Psoas muscle (tissue), 8 donors: ENCODE data around the gene SNX20. TPM values are rescaled to one million over a fixed set of nuclear protein-coding genes. Genes with fewer than 3 reads are reported as not detected.

Experiments
- ATAC-seq, 4 donors: fragments of 200-7000 bp; cut with Tn5 transposase; one replicate each; pipeline ENCODE4 v1.9.1; 2020; ENCODE audit warnings: moderate library complexity in 3 of 4, mild to moderate bottlenecking in 2 of 4
- DNase-seq, 2 donors: peaks; one replicate each; pipeline ENCODE4 v3.0.0-alpha.2; 2020
- H3K27ac ChIP-seq: fragments of 200-600 bp; one replicate; pipeline ENCODE4 v1.8.0; 2022
- H3K27me3 ChIP-seq, 3 donors: fragments of 200-600 bp in 1 of 3; one replicate each; pipeline versions ENCODE4 v1.6.1 to v1.8.0; 2013 to 2022; ENCODE audit warnings: low read length in 2 of 3, mild to moderate bottlenecking in 2 of 3, moderate library complexity in 1 of 3; ENCODE audit not compliant: insufficient read depth in 3 of 3
- H3K36me3 ChIP-seq, 2 donors: fragments of 200-600 bp in 1 of 2; one replicate each; pipeline versions ENCODE4 v1.6.1 to v1.8.0; 2013 to 2022; ENCODE audit warnings: low read depth in 1 of 2, mild to moderate bottlenecking in 1 of 2, moderate library complexity in 1 of 2; ENCODE audit not compliant: insufficient read depth in 1 of 2
- H3K4me1 ChIP-seq: fragments of 200-600 bp; one replicate; pipeline ENCODE4 v1.8.0; 2022
- H3K4me3 ChIP-seq: fragments of 200-600 bp; one replicate; pipeline ENCODE4 v1.8.0; 2022; ENCODE audit warnings: mild to moderate bottlenecking
- H3K9me3 ChIP-seq: fragments of 200-600 bp; one replicate; pipeline ENCODE4 v1.8.0; 2022
- WGBS, 3 donors: extraction: QIAGEN DNeasy Blood & Tissue Kit; methylation state at CpG; one replicate each; pipeline versions ENCODE4 v1.1.6 to v1.1.7; 2013; 5-methylcytosine and 5-hydroxymethylcytosine counted together
- intact Hi-C, 2 donors: fragments of 100-400 bp; cut with DNase I; formaldehyde crosslinking; loops; one replicate each; pipeline versions ENCODE4 v1.11.0 to v1.14.2; 2022
- polyA plus RNA-seq, 3 donors: library from polyadenylated mRNA; stranded (reverse); fragments of 200-250 nt; gene quantifications; one replicate each; pipeline ENCODE4 v1.2.3, GENCODE V29; 2013
- total RNA-seq, 4 donors: library from RNA; stranded (reverse); fragmentation: NEBNext Ultra II Directional in 2 of 4; extraction: Animal tissue kit (Norgen Biotek cat#: 25700) in 2 of 4; gene quantifications; one replicate each; pipeline versions ENCODE4 v1.2.1 to v1.2.4, GENCODE V29; 2021 to 2023
- TF ChIP-seq, protein P1 (sequence below): fragments of 200-600 bp; IDR thresholded peaks from one replicate; pipeline ENCODE4 v1.8.0; 2022; ENCODE audit warnings: antibody characterized with exemption
- donor health status: healthy with polysubstance abuse.
- donor health status: DM: no; HTN: no; CAD: no; lungs with moderate emphysema.
- donor health status: Bipolar disorder and iron deficiency.
- donor health status: healthy.
- donor health status: DM: yes; HTN: yes; CAD: no.
- donor health status: DM: no; HTN: no; CAD: no.
- donor health status: DM: no; HTN: no; CAD: no.
- donor health status: DM: yes; HTN: yes; CAD: no.

The SNX20 gene
- total and polyA plus RNA-seq, 7 donors: 0.78 to 2.1 (median 1.1) TPM

DNA sequence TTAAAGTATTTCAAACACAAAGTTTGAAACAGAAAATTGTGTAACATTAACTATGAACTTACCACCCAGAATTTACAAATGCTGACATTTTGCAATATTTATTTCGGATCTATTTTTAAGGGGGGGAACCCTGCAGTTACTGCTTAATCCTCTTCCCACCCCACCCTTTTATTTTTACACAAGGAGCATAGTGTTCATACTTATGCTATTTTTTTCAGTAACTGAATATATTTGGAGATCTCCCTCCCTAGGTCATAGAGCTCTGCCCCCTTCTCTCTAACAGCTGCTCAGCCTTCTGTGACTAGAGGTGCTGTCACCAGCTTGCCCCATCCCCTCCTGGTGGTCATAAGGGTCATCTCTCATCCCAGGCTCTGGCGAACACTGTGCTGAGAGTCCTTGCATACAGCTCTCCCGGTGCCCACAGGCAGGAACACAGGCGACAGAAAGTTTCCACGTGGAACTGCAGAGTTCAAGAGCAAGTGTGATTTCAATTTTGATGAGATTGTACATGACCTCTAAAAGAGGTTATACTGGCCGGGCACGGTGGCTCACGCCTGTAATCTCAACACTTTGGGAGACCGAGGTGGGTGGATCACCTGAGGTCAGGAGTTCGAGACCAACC, 44.2 kb downstream of the SNX20 start:
- no peak for ATAC-seq
- TF ChIP-seq, protein P1, sequence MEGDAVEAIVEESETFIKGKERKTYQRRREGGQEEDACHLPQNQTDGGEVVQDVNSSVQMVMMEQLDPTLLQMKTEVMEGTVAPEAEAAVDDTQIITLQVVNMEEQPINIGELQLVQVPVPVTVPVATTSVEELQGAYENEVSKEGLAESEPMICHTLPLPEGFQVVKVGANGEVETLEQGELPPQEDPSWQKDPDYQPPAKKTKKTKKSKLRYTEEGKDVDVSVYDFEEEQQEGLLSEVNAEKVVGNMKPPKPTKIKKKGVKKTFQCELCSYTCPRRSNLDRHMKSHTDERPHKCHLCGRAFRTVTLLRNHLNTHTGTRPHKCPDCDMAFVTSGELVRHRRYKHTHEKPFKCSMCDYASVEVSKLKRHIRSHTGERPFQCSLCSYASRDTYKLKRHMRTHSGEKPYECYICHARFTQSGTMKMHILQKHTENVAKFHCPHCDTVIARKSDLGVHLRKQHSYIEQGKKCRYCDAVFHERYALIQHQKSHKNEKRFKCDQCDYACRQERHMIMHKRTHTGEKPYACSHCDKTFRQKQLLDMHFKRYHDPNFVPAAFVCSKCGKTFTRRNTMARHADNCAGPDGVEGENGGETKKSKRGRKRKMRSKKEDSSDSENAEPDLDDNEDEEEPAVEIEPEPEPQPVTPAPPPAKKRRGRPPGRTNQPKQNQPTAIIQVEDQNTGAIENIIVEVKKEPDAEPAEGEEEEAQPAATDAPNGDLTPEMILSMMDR: no peak
- 87 to 91% (median 89%) methylated on average over 10 of the region's 10 CpGs for WGBS, 3 donors
- intact Hi-C loops: no loop called here
- Histone ChIP-seq H3K4me3 (no peak overlapping the region), H3K4me1 (no peaks in the 10 kb centered on the region), H3K36me3 (no peaks in the 10 kb centered on the region), H3K27me3 (no peaks in the 10 kb centered on the region), H3K9me3 (no peaks in the 10 kb centered on the region), H3K27ac (no peak overlapping the region)
- no peak for DNase-seq

DNA sequence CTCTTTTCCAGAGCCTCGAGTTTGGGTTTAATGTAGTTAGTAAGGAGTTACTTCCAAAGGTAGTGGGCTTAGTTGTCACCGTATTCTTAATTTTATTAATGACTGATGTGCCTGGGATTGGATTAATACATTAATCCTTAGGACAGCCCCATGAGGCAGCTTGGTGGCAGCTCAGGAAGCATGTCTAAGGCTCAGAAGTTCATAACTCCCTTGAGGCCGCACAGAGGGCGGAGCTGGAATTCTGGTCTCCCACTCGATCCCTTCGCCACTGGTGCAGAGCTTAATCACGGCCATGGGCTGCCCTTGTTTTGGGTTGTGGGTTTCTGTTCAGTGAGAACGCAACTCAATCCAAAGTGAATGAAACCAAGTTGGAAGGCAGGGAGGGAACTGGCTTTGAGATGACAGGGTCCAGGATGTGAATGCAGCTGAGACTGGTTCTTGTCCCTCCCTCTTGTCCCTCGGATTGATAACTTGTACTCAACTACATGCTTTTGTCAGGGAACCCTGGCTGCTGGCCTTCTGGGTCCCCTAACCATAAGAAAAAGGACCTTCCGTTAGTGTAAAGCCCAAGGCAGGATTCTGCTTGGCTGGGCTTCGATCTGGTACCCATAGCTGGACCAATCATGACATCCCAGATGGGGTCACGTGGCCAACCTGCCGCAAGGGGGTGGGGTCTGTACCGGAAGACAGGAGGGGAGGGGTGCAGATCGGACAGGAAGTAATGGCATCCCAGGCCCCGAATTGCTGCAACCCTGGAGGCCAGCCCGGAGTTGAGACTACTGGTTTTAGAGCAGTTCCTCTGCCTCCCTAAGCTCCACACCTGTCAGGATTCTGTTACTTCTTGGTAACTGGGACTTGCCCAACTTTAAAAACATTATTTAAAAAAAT, 45.4 kb downstream of the SNX20 start:
- Histone ChIP-seq H3K36me3 (no peaks in the 10 kb centered on the region), H3K9me3 (no peaks in the 10 kb centered on the region), H3K27ac (no peak overlapping the region), H3K4me1 (no peaks in the 10 kb centered on the region), H3K27me3 (no peaks in the 10 kb centered on the region), H3K4me3 (no peak overlapping the region)
- TF ChIP-seq, protein P1: no peak
- intact Hi-C loops: no loop called here
- DNase-seq: no peak
- WGBS, 3 donors: 61 to 67% (median 64%) methylated on average over 17 of the region's 17 CpGs
- no peak for ATAC-seq

DNA sequence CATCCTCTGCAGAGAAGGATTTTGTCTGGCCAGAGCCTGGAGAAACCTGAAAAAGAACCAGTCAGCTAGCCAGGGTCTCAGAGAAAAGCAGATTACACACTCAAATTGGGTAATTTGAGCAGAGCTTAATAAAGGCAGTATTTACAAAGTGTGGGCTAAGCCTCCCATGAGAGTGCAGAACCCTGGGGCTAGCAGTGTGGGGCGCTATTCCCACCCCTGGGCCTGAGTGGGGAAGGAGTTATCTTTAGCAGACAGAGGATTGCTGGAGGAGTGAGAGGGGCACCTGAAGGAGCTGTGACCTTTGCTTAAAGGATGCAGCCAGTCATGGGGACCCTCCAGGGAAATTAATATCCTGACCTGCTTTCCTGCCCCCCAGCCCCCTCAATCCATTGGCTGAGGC, 46.2 kb downstream of the SNX20 start:
- intact Hi-C loops: no loop called here
- 61 to 89% (median 85%) methylated on average over 1 of the region's 1 CpG for WGBS, 3 donors

DNA sequence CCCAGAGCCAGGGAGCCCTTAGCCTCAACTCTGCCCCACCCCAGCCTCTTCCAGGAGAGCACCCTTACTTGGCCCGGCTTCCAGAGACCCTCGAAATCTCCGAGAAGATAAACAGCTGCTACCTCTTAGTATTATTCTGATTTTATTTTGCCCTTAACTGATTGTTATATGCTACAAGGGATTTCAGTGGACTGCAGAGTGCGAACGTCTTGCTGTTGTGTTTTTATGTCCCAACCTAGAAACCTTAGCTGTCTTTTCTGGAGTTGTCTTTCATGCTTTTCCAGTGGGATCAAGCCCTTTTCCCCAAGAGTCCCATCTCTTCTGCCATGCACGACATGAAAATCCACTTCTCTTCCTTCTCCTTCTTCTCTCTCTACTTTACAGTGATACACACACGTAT, 47.0 kb downstream of the SNX20 start:
- H3K27me3 ChIP-seq: no peaks in the 10 kb centered on the region
- H3K27ac ChIP-seq: no peak overlapping the region
- no peak for ATAC-seq
- H3K36me3 ChIP-seq: no peaks in the 10 kb centered on the region
- intact Hi-C loops: no loop called here
- 83 to 84% (median 84%) methylated on average over 7 of the region's 7 CpGs for WGBS, 3 donors
- H3K4me1 ChIP-seq: no peaks in the 10 kb centered on the region
- DNase-seq: no peak
- no peaks in the 10 kb centered on the region for H3K9me3 ChIP-seq
- H3K4me3 ChIP-seq: no peak overlapping the region
- TF ChIP-seq, protein P1: no peak

More for the DNA sequence above, 46.2 kb downstream of the SNX20 start:
- Histone ChIP-seq H3K4me1 (no peaks in the 10 kb centered on the region), H3K36me3 (no peaks in the 10 kb centered on the region), H3K27ac (no peak overlapping the region), H3K4me3 (no peak overlapping the region), H3K27me3 (no peaks in the 10 kb centered on the region), H3K9me3 (no peaks in the 10 kb centered on the region)
- ATAC-seq (no peak), DNase-seq (no peak)
- TF ChIP-seq, protein P1: no peak
